Activated T-helper 17 cell treated with anti-CD3 and anti-CD28 coated beads, Interleukin-2, amount 50 U/mL, for 72 hours (primary cell): ENCODE measurements around the gene NMNAT3. TPM values are rescaled to one million over a fixed set of nuclear protein-coding genes. Genes with fewer than 3 reads are reported as not detected.

ENCODE experiments used
- total RNA-seq, 2 donors: library from RNA; stranded (reverse); gene quantifications; one replicate each; pipeline ENCODE4 v1.2.3, GENCODE V29; 2022

Gene NMNAT3
- total RNA-seq, 2 donors from 2014 or later, result 0.76 to 2.9 TPM

Other genes starting within 250 kb of the NMNAT3 start
- not detected for gene RBP2, start 201.5 kb downstream of the NMNAT3 start, total RNA-seq
- not detected for gene RBP1, start 138.2 kb downstream of the NMNAT3 start, total RNA-seq